ENCODE measurements around the gene ACOX3.

Gene ACOX3

GRCh38 chr4:8385106-8385505, 55.4 kb downstream of the ACOX3 start:
- DNase-seq: no peak

GRCh38 chr4:8384397-8385060, 56.0 kb downstream of the ACOX3 start:
- DNase-seq: no peak

GRCh38 chr4:8383451-8384160, 56.9 kb downstream of the ACOX3 start:
- DNase-seq: no peak

GRCh38 chr4:8383016-8383415, 57.5 kb downstream of the ACOX3 start:
- no peak for DNase-seq

DNA sequence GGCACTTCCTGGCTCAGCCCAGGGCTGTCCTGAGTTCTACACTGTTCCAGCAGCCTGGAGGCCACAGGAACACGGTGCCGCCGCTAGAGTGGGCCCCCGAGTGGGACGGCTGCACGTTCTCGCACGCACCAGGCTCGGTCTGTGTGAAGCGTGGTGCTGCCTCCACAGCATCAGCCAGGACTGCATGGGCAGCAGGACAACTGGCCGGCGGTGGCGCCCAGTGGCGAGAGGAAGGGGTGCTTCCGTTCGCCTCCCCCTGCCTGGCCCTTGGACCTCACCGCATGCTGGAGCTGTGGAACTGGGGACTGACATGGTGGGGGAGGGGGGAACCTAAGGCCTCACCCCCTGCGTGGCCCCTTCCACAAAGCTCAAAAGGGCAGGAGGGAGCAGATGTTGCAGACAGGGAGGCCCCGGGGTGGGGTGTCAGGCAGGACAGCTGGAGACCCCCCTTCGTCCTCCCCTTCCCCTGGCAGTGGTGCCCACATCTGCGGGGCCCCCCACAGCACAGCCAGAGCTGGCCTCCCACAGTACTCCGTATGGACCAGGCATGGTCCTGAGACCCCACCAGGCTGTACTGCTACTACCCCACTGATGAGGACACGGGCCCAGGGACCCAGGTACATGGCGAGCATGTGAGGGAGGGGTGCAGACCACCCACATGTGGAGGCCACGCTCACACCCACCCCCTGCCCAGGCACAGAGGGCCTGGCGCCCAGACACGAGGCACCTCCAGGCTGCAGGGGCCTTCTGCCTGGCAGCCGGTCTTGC, 58.5 kb downstream of the ACOX3 start:
- no peak for DNase-seq

GRCh38 chr4:8380511-8381415, 59.8 kb downstream of the ACOX3 start:
- no peak for DNase-seq

DNA sequence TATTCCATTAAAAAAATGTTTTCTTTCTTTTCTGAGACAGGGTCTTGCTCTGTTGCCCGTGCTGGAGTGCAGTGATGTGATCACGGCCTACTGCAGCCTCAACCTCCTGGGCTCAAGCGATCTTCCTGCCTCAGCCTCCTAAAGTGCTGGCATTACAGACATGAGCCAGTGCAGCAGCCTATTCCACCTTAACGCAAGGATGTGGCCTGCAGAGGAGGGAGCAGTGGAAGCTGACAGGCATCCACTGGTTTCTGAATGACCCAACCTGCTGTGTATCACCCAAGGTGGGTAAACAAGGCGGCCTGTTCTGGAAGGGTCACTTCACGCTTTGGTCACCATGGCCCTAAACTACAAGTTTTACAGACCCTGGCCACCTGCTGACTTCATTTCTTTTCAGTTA, 60.8 kb downstream of the ACOX3 start:
- no peak for DNase-seq

GRCh38 chr4:8379281-8379680, 61.2 kb downstream of the ACOX3 start:
- no peak for DNase-seq

DNA sequence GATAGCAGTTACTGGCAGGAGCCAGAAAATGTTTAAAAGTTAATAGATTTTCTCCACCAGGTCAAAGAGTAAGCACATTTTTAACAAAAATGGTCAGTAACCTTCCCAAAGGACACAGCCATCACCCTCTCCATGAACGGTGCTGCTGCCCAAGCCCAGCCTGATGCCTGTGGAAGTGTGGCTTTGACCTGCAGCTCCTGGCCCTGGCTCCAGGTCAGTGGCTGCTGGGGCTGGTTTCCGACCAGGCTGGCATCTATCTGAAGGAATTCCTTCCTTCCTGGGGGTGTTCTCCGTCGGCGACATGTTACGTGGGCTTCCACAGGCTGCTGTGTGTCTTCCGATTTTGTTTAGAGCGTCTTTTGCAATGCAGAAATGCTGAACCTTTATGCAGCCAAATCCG, 61.7 kb downstream of the ACOX3 start:
- DNase-seq: no peak

DNA sequence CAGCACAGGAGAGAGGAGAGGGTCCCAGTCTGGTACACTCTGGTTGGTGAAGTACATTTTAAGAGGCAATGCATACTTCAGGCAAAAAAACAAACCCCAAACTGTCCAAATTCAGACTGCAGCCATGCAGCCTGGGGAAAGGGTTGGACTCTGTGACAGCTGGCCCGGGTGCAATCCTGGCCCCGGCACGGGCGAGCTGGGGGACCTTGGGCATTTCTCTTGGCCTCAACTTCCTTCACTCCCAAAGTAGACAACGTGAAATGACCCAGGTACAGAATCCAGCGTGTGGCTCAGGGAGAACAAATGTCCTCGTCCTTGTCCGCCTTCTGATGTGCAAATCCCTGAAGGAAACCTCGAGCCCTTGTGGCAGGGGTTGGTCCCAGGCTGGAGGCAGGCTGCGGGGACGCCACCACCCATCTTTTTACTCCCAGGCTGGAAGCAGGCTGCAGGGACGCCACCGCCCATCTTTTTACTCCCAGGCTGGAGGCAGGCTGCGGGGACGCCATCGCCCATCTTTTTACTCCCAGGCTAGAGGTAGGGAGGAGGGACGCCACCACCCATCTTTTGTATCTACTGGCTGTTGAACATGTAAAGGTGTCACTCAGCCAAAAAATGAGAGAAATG, 62.3 kb downstream of the ACOX3 start:
- DNase-seq: no peak

GRCh38 chr4:8377103-8378075, 63.1 kb downstream of the ACOX3 start:
- no peak for DNase-seq

- DNase-seq: no peak
These were observed 64.0 kb downstream of the ACOX3 start for GRCh38 chr4:8376361-8377102.

GRCh38 chr4:8374851-8375649, 65.5 kb downstream of the ACOX3 start:
- no peak for DNase-seq

DNA sequence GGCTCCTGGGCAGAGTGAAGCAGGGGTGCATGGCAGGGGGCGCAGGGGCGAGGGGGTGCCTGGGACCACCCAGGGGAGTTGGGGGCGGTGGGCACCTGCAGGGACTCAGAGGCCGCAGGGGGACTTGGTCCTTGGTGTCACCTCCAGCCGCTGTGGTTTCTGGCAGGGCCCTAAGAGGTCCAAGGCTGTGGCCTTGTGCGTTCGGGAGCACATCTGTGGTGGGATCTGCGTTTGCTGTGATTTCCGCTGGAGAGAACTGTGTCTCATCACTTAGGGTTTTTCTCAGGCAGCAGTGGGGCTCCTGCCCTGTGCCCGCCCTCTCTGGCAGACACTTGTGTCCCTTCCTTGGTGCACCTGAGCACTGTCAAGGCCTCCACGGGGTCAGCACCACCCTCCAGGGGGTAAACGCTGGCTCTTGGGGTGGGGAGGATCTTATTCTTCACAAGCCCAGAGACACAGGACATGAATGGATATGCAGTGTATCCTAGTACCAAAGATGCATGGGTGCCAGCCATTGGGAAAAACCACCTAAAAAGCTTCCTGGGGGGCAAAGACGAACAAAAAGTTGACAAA, 66.5 kb downstream of the ACOX3 start:
- no peak for DNase-seq

DNA sequence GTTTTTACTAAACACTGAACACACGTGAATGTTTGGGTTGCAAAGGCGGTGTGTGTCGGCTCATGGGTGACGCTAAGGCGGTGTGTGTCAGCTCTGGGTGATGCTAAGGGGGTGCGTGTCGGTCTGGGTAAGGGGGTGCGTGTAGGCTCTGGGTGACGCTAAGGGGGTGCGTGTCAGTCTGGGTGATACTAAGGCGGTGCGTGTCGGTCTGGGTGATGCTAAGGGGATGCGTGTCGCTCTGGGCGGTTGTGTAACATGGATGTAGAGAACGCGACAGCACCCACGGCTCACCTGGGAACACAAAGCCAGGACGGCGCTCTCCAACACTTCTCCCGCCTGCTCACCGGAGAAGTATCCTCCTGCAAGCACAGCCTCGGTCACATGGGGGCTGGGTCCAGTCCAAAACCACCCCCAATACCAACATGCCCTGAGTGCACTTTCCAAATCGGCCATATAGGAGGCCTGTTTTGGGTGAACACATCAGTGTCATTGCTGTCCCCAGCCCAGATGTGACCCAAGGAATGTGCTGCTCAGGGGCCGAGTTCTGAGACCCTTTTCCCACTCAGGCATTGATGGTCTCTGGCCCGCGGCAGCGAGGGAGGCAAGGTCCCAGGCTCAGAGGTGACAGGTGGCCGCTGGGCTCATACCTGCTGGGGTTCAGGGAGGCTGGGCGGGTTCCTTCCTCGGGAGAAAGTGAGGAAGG, 67.1 kb downstream of the ACOX3 start:
- DNase-seq: no peak

DNA sequence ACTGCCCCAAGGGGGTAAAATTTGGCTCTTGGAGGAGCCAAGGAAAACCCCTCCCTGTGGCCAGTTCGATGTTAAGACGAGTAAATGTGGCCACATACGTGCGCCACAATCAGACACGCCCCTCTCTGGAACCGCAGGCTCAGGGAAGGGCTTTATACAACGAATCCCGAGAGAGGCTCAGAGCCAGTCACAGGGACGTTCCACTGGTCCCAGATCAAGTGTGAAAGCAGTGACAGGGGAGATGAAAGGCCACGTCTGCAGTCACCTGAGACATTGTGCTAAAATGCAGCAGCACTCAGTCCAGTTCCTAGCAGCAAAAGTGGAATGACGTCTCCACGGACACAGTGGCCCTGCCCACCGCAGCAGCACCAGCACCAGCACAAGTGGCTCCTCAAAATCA, 68.0 kb downstream of the ACOX3 start:
- no peak for DNase-seq

GRCh38 chr4:8371596-8371995, 68.9 kb downstream of the ACOX3 start:
- no peak for DNase-seq

GRCh38 chr4:8370835-8371595, 69.5 kb downstream of the ACOX3 start:
- DNase-seq: no peak

All from SW 1271 (cell line).